PC-3 (cell line): Measurements from ENCODE around the gene GALNT2. TPM values are rescaled to one million over a fixed set of nuclear protein-coding genes. Genes with fewer than 3 reads are reported as not detected.

ENCODE experiments used
- ATAC-seq: fragments of 200-7000 bp; cut with Tn5 transposase; 2 replicates; pipeline ENCODE4 v1.9.1; 2020; ENCODE audit warnings: mild to moderate bottlenecking, moderate library complexity
- BruUV-seq: library from RNA; stranded (reverse); fragments of 400-500 nt; replicated peaks from 2 replicates; lab custom pipeline; 2021; lab: Mats Ljungman, UMichigan
- CTCF ChIA-PET: fragments of 300-600 bp; sonication (Branson Sonifier 250); formaldehyde crosslinking; loops from one replicate; lab custom pipeline; 2022; ENCODE audit warnings: antibody characterized with exemption; lab: Charles Lee
- POLR2A ChIA-PET: fragments of 300-600 bp; sonication (Branson Sonifier 250); formaldehyde crosslinking; loops from one replicate; lab custom pipeline; 2022; ENCODE audit warnings: antibody characterized with exemption; ENCODE audit not compliant: unreplicated experiment; lab: Charles Lee
- DNase-seq: peaks from one replicate; pipeline ENCODE4 v3.0.0-alpha.2; 2015
- H2AFZ ChIP-seq: fragments of 300-600 bp; sonication (generic); 2 replicates; pipeline ENCODE4 v1.6.0; 2016; ENCODE audit warnings: antibody characterized with exemption, low read length
- H3F3A ChIP-seq: fragments of 300-600 bp; sonication (generic); one replicate; pipeline ENCODE4 v1.6.0; 2017; ENCODE audit warnings: antibody characterized with exemption, low read length, control low read depth, mild to moderate bottlenecking; ENCODE audit not compliant: unreplicated experiment
- H3K27ac ChIP-seq: fragments of 300-600 bp; sonication (generic); 2 replicates; pipeline ENCODE4 v1.5.1; 2016; ENCODE audit warnings: mild to moderate bottlenecking, low read length
- H3K27me3 ChIP-seq: fragments of 300-600 bp; sonication (generic); 2 replicates; pipeline ENCODE4 v1.6.1; 2016; ENCODE audit warnings: low read length, mixed read lengths
- H3K36me3 ChIP-seq: fragments of 300-600 bp; sonication (generic); 2 replicates; pipeline ENCODE4 v1.6.1; 2016; ENCODE audit warnings: low read depth, mixed run types, low read length, mixed read lengths
- H3K4me1 ChIP-seq: fragments of 300-600 bp; sonication (generic); 2 replicates; pipeline ENCODE4 v1.5.1; 2016; ENCODE audit warnings: low read length; ENCODE audit not compliant: insufficient read depth
- H3K4me2 ChIP-seq: fragments of 300-600 bp; sonication (generic); 2 replicates; pipeline ENCODE4 v1.6.0; 2016; ENCODE audit warnings: low read length
- H3K4me3 ChIP-seq: fragments of 300-600 bp; sonication (generic); 2 replicates; pipeline ENCODE4 v1.5.1; 2016; ENCODE audit warnings: mild to moderate bottlenecking, low read length, mixed read lengths
- H3K79me2 ChIP-seq: fragments of 300-600 bp; sonication (generic); 2 replicates; pipeline ENCODE4 v1.6.1; 2017; ENCODE audit warnings: low read length, mixed read lengths
- H3K9ac ChIP-seq: fragments of 300-600 bp; sonication (generic); 2 replicates; pipeline ENCODE4 v1.6.0; 2016; ENCODE audit warnings: mild to moderate bottlenecking, low read length
- H3K9me2 ChIP-seq: fragments of 300-600 bp; sonication (generic); replicated peaks from 2 replicates; pipeline ENCODE4 v1.6.1; 2016; ENCODE audit warnings: mixed run types, low read length, mixed read lengths
- H3K9me3 ChIP-seq: fragments of 300-600 bp; sonication (generic); 2 replicates; pipeline ENCODE4 v1.6.1; 2016; ENCODE audit warnings: low read length, mixed read lengths
- H4K20me1 ChIP-seq: fragments of 300-600 bp; sonication (generic); 2 replicates; pipeline ENCODE4 v1.6.1; 2016; ENCODE audit warnings: low read length, mixed read lengths
- EZH2 ChIP-seq: fragments of 300-600 bp; sonication (generic); IDR thresholded peaks from one replicate; pipeline ENCODE4 v1.6.1; 2017; ENCODE audit warnings: antibody characterized with exemption, mild to moderate bottlenecking, low read length; ENCODE audit not compliant: unreplicated experiment
- EZH2phosphoT487 ChIP-seq: fragments of 300-600 bp; sonication (generic); IDR thresholded peaks from 2 replicates; pipeline ENCODE4 v1.6.1; 2018; ENCODE audit warnings: mild to moderate bottlenecking, antibody characterized with exemption, low read length, borderline replicate concordance
- intact Hi-C: fragments of 100-400 bp; cut with micrococcal nuclease; formaldehyde crosslinking; loops from 2 replicates; pipeline ENCODE4 v1.9.0; 2023
- total RNA-seq: library from RNA; depleted of rRNA; stranded (reverse); fragments of >200 nt; gene quantifications from 2 replicates; pipeline ENCODE4 v1.2.3, GENCODE V29; 2014
- TF ChIP-seq, protein P1 (sequence below): fragments of 300-600 bp; sonication (generic); conservative IDR thresholded peaks from 2 replicates; pipeline ENCODE4 v1.5.1; 2017; ENCODE audit warnings: antibody characterized with exemption, low read depth, mild to moderate bottlenecking, low read length

GALNT2 gene
- total RNA-seq, 1 experiment from 2014 or later, result 182 TPM

DNA sequence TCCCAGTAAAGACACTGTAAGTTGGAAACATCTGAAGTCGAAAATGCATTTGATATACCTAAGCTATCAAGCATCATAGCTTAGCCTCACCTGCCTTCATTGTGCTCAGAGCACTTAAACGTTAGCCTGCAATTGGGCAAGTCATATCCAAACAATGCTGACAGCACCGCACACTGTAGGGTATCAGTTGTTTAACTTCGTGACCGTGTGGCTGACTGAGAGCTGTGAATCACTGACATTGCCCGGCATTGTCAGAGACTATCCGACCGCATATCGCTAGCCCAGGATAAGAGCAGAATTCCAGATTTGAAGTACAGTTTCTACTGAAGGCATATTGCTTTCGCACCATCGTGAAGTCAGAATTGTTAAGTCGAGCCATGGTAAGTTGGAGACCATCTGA, 41.5 kb downstream of the GALNT2 start:
- no peak overlapping the region for H3K4me3 ChIP-seq
- H3F3A ChIP-seq, result peaks cover 23% of the 10 kb centered on the region
- no peak overlapping the region for H3K9ac ChIP-seq
- ChIA-PET CTCF (no interaction called here), POLR2A (no interaction called here)
- no peak overlapping the region for H3K4me2 ChIP-seq
- H4K20me1 ChIP-seq, result no peaks in the 10 kb centered on the region; the same call in 1 of the 2 replicates
- no peak overlapping the region for H3K27ac ChIP-seq
- TF ChIP-seq, protein P1, sequence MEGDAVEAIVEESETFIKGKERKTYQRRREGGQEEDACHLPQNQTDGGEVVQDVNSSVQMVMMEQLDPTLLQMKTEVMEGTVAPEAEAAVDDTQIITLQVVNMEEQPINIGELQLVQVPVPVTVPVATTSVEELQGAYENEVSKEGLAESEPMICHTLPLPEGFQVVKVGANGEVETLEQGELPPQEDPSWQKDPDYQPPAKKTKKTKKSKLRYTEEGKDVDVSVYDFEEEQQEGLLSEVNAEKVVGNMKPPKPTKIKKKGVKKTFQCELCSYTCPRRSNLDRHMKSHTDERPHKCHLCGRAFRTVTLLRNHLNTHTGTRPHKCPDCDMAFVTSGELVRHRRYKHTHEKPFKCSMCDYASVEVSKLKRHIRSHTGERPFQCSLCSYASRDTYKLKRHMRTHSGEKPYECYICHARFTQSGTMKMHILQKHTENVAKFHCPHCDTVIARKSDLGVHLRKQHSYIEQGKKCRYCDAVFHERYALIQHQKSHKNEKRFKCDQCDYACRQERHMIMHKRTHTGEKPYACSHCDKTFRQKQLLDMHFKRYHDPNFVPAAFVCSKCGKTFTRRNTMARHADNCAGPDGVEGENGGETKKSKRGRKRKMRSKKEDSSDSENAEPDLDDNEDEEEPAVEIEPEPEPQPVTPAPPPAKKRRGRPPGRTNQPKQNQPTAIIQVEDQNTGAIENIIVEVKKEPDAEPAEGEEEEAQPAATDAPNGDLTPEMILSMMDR, result no peak
- no peak for TF ChIP-seq EZH2phosphoT487
- no peak for TF ChIP-seq EZH2
- H3K9me3 ChIP-seq, result no peaks in the 10 kb centered on the region
- intact Hi-C loops, result loop anchor here (10.0 kb wide), 1 partner anchor 196 kb away; no protein-coding TSS in a partner anchor
- H3K36me3 ChIP-seq, result 0 out of 2 replicates have a peak, but pooled peaks cover 6% of the 10 kb centered on the region
- DNase-seq, result peak; percentile 43
- no peaks in the 10 kb centered on the region for H3K27me3 ChIP-seq
- H2AFZ ChIP-seq, result no peak overlapping the region
- no TSS peak for BruUV-seq
- no peaks in the 10 kb centered on the region for H3K9me2 ChIP-seq
- ATAC-seq, result no peak
- H3K4me1 ChIP-seq, result peaks cover 61% of the 10 kb centered on the region
- H3K79me2 ChIP-seq, result peaks cover 82% of the 10 kb centered on the region

DNA sequence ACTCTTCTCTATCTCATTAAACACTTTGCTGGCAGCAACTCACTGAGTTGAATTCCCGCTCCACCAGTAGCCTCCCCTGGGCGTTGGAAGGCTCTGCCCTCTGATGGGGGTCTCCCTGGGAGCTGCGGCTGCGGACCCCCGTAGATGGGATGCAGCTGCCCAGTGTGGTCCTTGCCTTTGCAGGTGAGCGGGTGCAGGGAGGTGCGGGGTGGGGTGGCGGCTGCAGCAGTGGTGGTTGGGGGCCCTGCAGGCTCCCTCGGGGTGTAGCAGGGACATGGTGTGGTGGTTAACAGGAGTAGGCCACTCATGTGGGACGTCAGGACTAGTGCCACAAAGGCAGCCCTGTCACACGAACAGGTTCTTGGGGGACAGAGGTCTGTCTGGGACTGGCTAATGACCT, 42.0 kb downstream of the GALNT2 start:
- Histone ChIP-seq H3K4me3 (no peak overlapping the region), H3K9me3 (no peaks in the 10 kb centered on the region), H2AFZ (no peak overlapping the region), H3K4me2 (no peak overlapping the region), H3K4me1 (peaks cover 61% of the 10 kb centered on the region), H3K36me3 (peaks cover 7% of the 10 kb centered on the region; the same call in 1 of the 2 replicates), H3K79me2 (peaks cover 81% of the 10 kb centered on the region), H3K27me3 (no peaks in the 10 kb centered on the region), H3F3A (peaks cover 19% of the 10 kb centered on the region), H3K9ac (no peak overlapping the region), H3K27ac (no peak overlapping the region), H4K20me1 (no peaks in the 10 kb centered on the region; the same call in 1 of the 2 replicates), H3K9me2 (no peaks in the 10 kb centered on the region)
- intact Hi-C loops, result loop anchor here (10.0 kb wide), 1 partner anchor 196 kb away; no protein-coding TSS in a partner anchor
- DNase-seq (no peak), ATAC-seq (no peak)
- TF ChIP-seq EZH2, result no peak
- TF ChIP-seq, protein P1, result no peak
- no peak for TF ChIP-seq EZH2phosphoT487
- no TSS peak for BruUV-seq
- ChIA-PET POLR2A (interaction anchor here (0.7 kb wide), 1 partner anchor 77 kb away, joined by 3 read pairs; no protein-coding TSS in a partner anchor), CTCF (no interaction called here)
